HG03439 (cell line): ENCODE data around the gene VWA5B2.

Experiments used
- ATAC-seq: cut with Tn5 transposase; IDR thresholded peaks from one replicate; pipeline ENCODE4 v1.9.1; 2021; ENCODE audit warnings: mild to moderate bottlenecking, moderate library complexity; ENCODE audit not compliant: unreplicated experiment

VWA5B2 gene

GRCh38 chr3:184272269-184272668 lies 42.9 kb downstream of the VWA5B2 start:
- ATAC-seq = no peak

GRCh38 chr3:184275381-184275701 lies 46.0 kb downstream of the VWA5B2 start:
- no peak for ATAC-seq

GRCh38 chr3:184275961-184276910 lies 46.9 kb downstream of the VWA5B2 start, which contains the start of gene ECE2:
Gene ECE2, plus strand, starts transcription at chr3:184276022. Its CDS starts 132 bp downstream, at chr3:184276154.
- ATAC-seq = no peak

- no peak for ATAC-seq
These were observed 48.0 kb downstream of the VWA5B2 start for GRCh38 chr3:184277366-184277765.

GRCh38 chr3:184282941-184283340 lies 53.6 kb downstream of the VWA5B2 start:
- no peak for ATAC-seq

GRCh38 chr3:184283681-184284080 lies 54.3 kb downstream of the VWA5B2 start:
- ATAC-seq = no peak

- no peak for ATAC-seq
These were observed 55.3 kb downstream of the VWA5B2 start for GRCh38 chr3:184284696-184285095.

GRCh38 chr3:184289426-184289938 lies 60.1 kb downstream of the VWA5B2 start:
- no peak for ATAC-seq

- ATAC-seq = no peak
These were observed 60.9 kb downstream of the VWA5B2 start for GRCh38 chr3:184290331-184290730.

- ATAC-seq = no peak
These were observed 61.8 kb downstream of the VWA5B2 start for GRCh38 chr3:184291044-184291737.
